Measurements from ENCODE around the gene DNAH2.
"Not testable (repeated sequence)": the region's sequence is repeated elsewhere in the genome, so short reads cannot be mapped to it uniquely, and the experiment has no call there.

The DNAH2 gene

DNA sequence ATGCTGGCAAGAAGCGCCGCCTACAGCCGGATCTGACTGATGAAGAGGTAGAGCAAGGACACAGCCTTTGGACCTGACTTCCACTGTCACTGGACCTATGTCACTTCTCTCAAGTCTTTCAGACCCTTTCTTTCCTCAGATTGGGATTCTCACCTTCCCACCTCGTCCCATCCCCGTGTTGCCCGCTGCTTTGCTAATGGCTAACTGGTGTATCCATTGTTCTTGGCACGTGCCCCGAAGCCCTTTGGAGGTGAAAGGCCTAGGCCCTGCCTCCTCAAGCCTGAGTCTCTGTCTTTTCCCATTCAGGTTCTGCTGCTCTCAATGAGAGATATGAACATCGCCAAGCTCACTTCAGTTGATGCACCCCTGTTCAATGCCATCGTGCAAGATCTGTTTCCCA, 63.2 kb downstream of the DNAH2 start:
- DNase-seq, result no peak

DNA sequence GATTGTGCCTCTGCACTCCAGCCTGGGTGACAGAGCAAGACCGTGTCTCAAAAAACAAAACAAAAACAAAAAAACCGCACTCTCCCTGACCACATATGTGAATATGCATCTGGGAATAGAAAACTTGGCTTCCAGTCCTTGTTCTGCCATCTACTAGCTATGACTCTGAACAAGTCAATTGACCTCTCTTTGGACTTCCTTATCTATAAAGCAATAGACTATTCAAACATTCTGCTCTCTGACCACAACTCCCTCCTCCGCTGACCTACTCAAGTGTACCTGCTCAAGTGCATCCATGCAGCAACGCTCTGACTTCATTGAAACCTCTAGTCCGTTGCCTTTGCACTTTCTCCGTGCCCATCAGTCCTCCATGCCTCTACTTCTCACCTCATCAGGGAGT, 63.9 kb downstream of the DNAH2 start:
- DNase-seq, result no peak

DNA sequence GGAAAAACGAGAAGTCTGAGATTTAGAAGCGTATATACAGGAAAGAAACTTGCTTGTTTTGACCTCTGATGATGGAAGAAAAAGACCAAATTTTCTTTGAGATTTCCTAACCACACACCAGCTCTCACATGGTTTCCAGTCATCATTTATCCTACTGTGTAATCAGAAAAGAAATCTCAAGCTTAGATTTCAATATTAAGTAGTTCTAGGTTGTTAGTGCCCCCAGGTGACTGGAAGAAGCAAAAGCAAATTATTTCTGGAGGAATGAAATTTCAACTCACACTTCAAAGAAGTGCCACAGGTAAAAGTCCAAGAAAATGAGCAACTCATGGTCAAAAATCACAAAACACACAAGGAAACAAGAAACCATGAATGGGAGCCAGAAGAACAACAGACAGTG, 64.7 kb downstream of the DNAH2 start:
- no peak for DNase-seq

DNA sequence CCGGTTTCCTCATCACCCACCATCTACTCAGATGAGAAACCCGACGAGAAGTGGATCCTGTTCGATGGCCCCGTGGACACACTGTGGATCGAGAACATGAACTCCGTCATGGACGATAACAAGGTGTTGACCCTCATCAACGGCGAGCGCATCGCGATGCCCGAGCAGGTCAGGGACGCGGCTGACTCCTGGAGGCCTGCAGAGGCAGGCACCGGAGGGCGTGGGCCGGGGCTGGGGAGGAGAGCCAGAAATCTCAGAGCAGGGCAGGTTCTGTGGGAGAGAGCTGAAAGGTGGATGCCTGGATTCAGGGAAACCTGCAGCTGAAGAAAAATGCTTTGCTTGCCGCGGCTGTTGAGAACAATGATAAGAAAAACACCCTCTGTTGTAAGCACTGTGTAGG, 69.3 kb downstream of the DNAH2 start:
- DNase-seq, result no peak

DNA sequence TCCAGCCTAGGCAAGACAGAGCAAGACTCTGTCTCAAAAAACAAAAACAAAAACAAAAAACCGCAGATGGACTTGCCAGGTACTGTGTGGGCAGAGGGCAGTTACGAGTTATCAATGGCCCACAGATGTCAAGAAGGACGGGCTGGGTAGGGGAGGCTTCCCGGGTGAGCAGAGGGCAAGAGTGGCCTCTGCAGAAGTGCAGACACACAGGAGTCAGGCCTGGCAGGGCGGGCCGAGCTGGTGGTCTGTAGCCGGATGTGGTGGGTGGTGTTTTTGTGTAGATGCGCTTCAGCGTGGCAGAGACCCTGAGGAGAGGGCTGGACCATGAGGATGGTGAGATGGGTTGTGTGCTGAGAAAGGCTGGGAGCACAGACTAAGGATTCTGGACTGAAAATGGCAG, 71.6 kb downstream of the DNAH2 start:
- no peak for DNase-seq

DNA sequence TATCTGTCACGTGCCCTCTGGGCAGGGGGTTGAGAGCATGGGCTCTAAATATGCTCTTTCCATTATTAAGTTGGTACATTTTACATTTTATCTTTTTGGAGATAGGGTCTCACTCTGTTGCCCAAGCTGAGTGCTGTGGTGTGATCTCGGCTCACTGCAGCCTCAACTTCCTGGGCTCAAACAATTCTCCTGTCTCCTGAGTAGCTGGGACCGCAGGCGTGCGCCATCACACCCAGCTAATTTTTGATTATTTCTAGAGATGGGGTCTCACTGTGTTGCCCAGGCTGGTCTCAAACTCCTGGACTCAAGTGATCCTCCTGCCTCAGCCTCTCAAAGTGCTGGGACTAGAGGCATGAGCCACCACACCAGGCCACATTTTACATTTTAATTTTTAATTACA, 72.6 kb downstream of the DNAH2 start:
- DNase-seq, result no peak

DNA sequence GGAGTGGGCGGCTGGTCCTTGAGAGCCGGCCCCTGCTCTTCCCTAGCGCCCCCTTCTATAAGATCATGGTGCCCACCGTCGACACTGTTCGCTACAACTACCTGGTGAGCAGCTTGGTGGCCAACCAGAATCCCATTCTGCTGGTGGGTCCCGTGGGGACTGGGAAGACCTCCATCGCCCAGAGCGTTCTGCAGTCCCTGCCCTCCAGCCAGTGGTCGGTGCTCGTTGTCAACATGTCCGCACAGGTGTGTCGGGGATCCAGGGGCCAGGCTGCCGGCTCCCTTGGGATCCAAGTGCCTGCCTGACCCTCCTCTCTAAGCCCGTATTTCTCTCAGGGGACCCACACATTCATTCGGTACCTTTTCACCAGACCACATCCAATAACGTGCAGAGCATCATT, 75.1 kb downstream of the DNAH2 start:
- DNase-seq, result no peak

DNA sequence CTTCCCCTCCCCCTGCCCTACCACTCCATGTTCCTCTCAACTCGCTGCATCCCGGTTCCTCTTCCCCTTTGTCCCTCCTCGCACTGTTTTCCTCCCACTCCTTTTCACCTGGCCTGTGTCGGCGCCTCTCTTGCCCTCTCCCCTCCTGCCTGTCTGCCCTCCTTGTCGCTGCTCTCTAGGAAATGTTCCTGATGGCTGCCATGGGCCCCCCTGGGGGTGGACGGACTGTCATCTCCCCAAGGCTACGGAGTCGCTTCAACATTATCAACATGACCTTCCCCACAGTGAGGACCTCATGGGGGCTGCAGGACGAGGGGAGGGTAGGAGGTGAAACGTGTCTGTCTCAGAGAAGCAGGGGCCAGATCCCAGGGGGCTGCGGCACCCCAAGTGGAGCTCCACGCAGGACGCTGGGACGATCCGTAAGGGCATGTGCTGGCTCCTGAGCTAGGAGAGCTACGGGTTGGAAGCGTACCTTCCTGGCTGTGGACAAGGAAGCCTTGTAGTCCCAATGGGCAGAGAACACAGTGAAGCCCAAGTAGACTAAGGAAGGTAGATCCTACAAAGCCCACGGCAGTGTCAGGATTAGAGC, 76.6 kb downstream of the DNAH2 start:
- DNase-seq, result no peak

DNA sequence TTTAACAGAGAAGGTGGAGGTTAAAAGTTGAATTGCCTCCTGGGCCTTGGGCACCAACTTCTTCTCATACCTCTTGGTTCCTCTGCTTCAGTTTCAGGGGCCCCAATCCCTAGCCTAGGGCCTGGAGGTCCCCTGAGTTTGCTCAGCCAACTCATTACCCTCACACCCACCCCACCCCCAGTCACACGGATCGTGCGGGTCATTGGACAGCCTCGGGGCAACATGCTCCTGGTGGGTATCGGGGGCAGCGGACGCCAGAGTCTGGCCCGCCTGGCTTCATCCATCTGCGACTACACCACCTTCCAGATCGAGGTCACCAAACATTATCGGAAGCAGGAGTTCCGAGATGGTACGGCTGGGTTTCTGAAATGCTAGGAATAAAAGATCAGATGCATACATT, 80.4 kb downstream of the DNAH2 start:
- no peak for DNase-seq

DNA sequence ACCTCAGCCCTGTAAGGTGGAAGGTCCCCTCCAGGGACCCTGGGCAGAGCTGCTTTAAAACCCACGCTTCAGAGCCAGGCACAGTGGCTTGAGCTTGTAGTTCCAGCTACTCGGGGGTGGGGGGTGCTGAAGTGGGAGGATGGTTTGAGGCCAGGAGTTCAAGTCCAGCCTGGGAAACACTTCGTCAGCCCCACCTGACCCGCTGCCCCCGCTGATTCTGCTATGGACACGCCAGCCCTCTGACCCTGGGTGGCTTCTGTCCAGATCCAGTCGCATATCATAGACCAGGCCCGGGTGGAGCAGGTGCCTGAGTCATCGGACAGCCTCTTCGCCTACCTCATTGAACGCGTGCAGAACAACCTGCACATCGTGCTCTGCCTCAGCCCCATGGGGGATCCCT, 81.3 kb downstream of the DNAH2 start:
- DNase-seq, result no peak

DNA sequence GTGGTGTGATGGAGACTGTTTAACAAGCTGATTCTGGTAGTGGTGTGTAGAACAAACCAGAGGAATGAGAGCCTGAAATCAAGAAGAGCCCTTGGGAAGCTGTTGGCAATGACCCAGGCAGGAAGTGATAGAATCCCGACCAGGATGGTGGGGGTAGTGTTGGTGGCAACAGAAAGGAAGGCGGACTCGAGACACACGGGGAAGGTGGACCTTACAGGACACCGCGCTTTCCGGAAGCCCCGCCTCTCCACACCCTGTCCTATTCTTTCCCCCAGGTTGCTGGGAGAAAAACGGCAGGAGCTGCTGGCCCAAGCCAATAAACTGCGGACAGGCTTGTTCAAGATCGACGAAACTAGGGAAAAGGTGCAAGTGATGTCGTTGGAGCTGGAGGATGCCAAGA, 86.4 kb downstream of the DNAH2 start:
- no peak for DNase-seq

DNA sequence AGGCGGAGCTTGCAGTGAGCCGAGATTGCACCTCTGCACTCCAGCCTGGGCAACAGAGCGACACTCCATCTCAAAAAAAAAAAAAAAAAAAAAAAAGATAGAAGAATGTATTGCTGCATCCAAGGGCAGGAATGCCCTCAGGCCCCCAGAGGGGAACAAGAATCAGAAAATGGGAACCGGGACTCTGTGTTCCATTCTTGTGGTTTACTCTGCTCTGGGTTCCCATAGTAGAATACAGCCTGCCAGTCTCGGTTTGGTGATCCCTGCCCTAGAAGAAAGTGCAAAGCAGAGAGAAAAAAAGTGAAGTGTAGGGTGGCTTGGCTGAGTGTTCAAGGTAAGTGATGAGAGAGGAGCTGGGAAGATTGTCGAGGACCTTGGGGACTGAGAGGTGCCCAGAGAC, 89.0 kb downstream of the DNAH2 start:
- no peak for DNase-seq

DNA sequence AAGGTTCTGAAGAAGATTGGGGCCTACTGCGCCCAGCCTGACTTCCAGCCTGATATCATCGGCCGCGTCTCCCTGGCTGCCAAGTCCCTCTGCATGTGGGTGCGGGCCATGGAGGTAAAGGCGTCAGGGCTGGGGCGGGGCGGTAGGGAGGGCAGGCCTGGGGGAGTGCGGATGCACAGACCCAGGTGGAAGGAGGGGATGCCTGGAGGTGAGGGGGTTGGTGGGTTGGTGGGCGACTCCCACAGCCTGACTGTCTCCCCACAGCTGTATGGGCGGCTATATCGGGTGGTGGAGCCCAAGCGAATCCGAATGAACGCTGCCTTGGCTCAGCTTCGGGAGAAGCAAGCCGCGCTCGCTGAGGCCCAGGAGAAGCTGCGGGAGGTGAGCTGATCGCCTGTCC, 89.7 kb downstream of the DNAH2 start:
- no peak for DNase-seq

DNA sequence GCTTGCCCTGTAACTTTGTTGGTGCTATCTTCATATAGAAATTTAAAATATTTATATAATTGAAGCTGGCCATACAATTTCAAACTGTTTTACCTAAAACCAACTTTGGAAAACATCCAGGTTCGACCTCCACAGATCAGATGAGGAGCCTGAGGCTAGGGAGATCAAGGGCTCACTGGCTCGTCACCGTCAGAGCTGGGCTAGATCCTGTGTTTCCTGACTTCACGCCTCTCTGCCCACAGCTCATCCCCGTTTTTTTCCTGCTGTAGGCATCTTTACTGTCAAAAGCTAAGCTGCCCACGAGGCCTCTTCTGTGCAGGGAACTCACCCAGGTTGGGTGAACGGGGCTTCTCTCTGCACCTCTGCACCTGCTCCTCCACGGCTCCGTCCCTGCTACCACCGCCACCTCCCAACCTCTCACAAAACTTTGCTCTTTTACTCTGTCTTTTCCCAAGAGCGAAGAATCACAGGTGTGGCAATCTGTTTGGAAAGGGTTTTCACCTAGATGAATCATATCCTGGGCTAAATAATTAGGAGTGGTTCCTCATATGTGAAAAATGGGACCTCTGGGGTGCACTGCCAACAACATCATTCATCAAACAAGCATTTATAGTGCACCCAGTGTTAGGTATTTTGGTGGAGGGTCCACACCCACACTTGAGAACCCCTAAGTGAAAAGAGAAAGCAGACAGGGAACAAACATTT, 91.7 kb downstream of the DNAH2 start:
- DNase-seq, result no peak

DNA sequence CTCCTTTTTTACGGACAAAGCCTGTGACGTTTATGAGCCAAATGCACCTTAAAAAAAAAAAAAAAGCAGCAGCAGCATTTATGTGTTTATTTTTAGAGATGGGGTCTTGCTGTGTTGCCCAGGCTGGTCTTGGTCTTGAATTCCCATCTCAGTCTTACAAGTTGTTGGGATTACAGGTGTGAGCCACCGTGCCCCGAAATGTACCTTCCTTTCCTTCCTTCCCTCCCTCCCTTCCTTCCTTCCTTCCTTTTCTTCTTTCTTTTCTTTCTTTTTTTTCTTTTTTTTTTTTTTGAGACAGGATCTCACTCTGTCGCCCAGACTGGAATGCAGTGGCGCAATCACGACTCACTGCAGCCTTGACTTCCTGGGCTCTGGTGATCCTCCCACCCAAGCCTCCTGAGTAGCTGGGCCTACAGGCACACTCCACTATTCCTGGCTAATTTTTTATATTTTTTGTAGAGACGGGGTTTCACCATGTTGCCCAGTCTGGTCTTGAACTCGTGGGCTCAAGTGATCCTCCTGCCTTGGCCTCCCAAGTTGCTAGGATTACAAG, 92.3 kb downstream of the DNAH2 start:
- not testable (repeated sequence) for DNase-seq

DNA sequence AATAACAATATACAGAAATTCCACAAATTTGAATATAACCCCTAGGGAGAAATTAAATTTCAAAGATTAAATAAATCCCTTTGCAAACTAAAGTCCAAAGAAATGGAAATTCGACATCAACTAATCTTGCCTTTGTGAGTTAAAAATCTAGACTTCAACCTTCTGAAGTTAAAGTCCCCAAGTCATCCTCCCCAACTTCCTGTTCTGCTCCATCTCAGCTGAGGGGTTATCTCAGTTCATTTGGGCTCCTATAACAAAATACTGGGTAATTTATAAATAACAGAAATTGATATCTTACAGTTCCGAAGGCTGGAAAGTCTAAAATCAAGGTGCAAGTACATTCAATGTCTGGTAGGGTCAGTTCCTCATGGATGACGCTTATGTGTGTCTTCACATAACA, 93.7 kb downstream of the DNAH2 start:
- no peak for DNase-seq

DNA sequence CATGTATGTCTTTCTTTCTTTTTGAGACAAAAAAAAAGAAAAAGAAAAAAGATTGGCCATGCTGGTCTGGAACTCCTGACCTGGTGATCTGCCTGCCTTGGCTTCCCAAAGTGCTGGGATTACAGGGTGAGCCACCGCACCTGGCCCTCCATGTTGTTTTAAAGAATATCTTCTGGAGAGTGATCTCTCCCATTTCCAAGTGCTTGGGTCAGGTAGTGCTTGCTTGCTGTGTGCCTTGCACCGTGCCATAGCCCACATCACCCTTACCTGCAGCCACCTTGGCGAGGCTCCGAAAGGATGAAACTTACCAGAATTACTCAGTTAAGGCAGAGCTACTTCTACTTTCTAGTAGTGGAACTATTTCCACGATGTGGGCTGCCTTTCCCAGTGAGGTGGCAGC, 97.4 kb downstream of the DNAH2 start:
- DNase-seq, result no peak

DNA sequence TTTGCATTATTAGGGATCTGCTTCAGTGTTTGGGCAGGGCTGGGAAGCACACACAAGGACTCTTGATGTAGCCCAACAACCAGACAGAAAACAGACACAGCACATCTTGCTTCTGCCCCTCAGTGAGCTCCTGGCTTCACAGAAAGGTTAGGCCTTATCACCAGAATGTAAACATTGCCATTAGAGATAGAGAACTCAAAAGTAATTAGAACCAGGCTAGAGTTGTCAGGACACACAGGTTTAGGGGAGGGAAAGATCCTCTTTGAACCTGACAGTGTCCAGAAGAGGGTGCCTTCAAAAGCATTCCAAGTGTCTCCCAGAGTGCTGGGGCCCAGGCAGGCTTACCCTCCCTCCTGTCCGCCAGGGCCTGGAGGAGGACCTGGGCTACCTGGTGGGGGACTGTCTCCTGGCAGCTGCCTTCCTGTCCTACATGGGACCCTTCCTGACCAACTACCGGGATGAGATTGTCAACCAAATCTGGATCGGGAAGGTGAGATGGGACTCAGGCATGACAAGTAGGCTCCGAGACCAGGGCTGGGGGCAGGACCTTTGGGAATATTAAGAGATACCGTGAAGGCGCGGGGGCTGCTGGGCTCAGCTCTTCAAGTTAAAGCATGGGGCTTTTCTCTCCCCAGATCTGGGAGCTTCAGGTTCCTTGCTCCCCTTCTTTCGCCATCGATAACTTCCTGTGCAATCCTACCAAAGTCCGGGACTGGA, 99.5 kb downstream of the DNAH2 start:
- no peak for DNase-seq

DNA sequence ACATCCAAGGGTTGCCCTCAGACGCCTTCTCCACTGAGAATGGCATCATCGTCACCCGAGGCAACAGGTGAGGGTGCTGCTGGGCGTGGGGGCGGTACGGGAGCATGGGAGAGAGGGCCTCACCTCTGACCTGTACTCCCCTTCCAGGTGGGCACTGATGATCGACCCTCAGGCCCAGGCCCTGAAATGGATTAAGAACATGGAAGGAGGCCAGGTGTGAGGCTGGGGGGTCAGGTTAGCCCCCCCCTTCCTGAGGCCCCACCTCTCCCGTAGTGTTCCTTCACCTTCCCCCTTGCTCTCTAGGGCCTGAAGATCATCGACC, 100.1 kb downstream of the DNAH2 start:
- no peak for DNase-seq

DNA sequence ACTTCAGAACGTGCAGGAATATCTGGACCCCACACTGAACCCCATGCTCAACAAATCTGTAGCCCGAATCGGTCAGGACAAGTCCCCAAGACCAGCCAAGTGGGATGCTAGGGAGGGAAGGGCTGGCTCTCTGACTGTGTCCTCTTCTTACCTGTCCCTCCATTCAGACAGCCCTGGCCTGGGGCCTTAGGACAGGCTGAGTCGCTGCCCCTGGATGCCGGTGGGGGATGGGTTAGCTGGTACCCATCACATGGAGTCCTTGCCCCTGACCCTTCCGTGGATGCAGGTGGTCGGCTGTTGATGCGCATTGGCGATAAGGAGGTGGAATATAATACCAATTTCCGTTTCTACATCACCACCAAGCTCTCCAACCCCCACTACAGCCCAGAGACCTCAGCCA, 100.5 kb downstream of the DNAH2 start:
- DNase-seq, result no peak

DNA sequence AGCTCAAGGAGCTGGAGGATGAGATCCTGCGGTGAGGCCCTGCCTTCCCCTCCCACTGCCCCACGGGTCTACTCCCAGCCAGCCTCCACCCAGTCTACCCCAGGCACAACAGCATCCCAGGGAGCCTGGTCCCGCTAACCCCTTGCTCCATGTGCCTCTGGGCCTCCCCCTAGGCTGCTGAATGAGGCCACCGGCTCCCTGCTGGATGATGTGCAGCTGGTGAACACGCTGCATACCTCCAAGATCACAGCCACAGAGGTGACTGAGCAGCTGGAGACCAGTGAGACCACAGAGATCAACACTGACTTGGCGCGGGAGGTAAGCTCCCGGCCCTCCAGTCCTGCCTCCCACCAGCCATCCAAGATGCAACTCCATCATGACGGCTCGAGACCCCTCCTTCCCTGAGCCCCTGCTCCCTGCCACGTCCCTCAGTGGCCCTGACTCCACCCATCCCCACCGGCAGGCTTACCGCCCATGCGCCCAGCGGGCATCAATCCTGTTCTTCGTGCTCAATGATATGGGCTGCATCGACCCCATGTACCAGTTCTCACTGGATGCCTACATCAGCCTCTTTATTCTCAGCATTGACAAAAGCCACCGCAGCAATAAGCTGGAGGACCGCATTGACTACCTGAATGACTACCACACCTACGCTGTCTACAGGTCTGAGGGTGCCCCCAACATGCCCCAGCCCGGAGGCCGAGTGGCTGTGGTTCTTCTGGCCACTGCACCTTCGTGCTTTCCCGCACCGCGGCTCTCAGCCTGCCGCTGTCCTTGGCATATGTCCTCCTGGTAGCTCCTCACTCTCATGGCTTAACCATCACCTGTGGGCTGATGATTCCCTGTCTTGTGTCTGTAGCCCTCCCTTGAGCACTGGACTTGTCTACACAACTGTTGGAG, 101.5 kb downstream of the DNAH2 start:
- DNase-seq, result no peak

DNA sequence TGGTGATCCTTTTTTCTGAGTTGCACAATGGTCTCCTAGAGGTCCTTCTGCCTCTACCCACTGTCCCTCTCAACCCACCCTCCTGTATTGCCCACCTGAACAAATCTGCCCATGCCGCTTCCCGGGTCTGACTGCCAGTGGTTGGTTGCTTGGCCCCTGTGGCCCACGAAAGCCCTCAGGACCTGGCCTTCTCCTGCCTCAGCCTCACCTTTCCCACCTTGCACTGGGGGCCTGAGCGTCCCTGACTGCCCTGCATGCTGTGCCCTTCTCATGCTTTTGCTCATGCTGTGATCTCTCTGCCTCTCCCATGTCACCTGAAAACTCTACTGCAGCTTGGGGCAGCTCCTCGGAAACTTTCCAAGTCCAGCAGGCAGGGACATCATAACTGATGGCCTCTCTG, 102.7 kb downstream of the DNAH2 start:
- DNase-seq, result no peak

DNA sequence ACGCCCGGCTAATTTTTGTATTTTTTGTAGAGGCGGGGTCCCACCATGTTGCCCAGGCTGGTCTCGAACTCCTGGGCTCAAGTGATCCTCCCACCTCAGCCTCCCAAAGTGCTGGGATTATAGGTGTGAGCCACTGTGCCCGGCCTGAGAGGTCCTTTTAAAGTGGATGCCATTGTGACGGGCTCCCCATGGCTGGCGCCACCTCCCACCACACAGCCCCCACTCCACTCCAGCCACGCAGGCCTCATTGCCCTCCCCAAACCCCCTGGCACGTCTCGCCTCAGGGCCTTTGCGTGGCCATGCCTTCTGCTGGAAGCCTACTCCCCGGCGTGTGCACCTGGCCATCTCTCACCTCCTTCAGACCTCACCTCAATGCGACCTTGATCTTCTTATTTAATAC, 104.6 kb downstream of the DNAH2 start:
- no peak for DNase-seq
